GM19463 (cell line): Measurements from ENCODE around the gene NCKAP5L.

Experiments
- ATAC-seq: cut with Tn5 transposase; IDR thresholded peaks from one replicate; pipeline ENCODE4 v1.9.1; 2021; ENCODE audit warnings: mild to moderate bottlenecking, moderate library complexity; ENCODE audit not compliant: unreplicated experiment

Gene NCKAP5L

GRCh38 chr12:49741882-49742620 is 86.2 kb downstream of the NCKAP5L start:
- ATAC-seq, result peak; percentile 53
